Left ventricle myocardium inferior (tissue), 1 donor: ENCODE data around the gene PIEZO1. TPM values are rescaled to one million over a fixed set of nuclear protein-coding genes. Genes with fewer than 3 reads are reported as not detected.

Experiments used
- DNase-seq: peaks from one replicate; pipeline ENCODE4 v3.0.0-alpha.2; 2020
- H3K27ac ChIP-seq: fragments of 200-600 bp; replicated peaks from 2 replicates; pipeline ENCODE4 v1.8.0; 2021
- H3K27me3 ChIP-seq: fragments of 200-600 bp; 2 replicates; pipeline ENCODE4 v1.8.0; 2021; ENCODE audit warnings: low read depth
- H3K36me3 ChIP-seq: fragments of 200-600 bp; 2 replicates; pipeline ENCODE4 v1.8.0; 2021
- H3K4me1 ChIP-seq: fragments of 200-600 bp; 2 replicates; pipeline ENCODE4 v1.8.0; 2021
- H3K4me3 ChIP-seq: fragments of 200-600 bp; 2 replicates; pipeline ENCODE4 v1.8.0; 2021; ENCODE audit warnings: mild to moderate bottlenecking, moderate library complexity
- H3K9me3 ChIP-seq: fragments of 200-600 bp; replicated peaks from 2 replicates; pipeline ENCODE4 v1.8.0; 2021
- intact Hi-C: fragments of 100-400 bp; cut with micrococcal nuclease; formaldehyde crosslinking; loops from one replicate; pipeline ENCODE4 v1.11.0; 2022
- total RNA-seq: library from RNA; stranded (reverse); fragmentation: NEBNext Ultra II Directional; extraction: Animal tissue kit (Norgen Biotek cat#: 25700); gene quantifications from one replicate; pipeline ENCODE4 v1.2.1, GENCODE V29; 2021
- TF ChIP-seq, protein P1 (sequence below): fragments of 200-600 bp; IDR thresholded peaks from 2 replicates; pipeline ENCODE4 v1.8.0; 2021; ENCODE audit warnings: antibody characterized with exemption, mild to moderate bottlenecking, borderline replicate concordance
- donor health status: DM: no; HTN: yes; CAD: no; lungs with severe emphysema.

PIEZO1 gene
- total RNA-seq, 1 donor from 2014 or later, result 17.1 TPM

DNA sequence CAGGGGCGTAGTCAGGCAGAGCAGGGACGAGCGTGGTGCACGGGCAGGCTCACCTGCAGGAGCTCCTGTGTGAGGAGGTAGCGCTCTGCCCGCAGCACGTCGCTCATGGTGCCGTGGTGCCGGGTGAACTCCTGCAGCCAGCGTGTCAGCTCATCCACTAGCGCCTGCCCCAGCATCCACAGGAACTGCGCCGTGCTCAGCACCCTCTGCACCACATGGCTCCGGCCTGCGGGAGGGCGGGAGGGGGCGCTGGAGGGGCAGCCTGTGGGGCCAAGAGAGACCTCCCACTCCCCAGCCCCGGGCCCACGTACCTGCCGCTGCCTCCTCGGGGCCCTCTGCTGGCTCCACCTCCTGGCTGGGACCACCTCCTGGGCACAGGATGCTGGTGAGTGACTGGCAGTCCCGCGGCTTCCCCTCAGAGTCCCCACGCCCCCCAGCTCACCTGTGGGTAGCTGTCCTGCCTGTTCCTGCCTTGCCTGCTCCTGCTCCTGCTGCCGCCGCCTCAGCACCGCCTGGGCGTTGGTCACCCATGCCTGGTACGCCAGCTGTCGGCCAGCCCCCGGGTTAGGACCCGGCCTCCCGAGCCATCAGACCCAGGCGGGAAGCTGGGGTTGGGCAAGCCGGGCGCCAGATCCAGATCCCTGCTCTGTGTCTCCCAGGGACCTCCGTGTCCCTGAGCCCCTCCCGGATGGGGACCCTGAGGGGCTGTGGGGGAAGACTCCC, 62.1 kb downstream of the PIEZO1 start:
- peaks cover 14% of the 10 kb centered on the region for H3K4me1 ChIP-seq
- no peak overlapping the region for H3K27ac ChIP-seq
- H3K4me3 ChIP-seq, result no peak overlapping the region
- H3K9me3 ChIP-seq, result no peaks in the 10 kb centered on the region
- intact Hi-C loops, result no loop called here
- no peaks in the 10 kb centered on the region for H3K27me3 ChIP-seq
- peaks cover 92% of the 10 kb centered on the region for H3K36me3 ChIP-seq
- DNase-seq, result no peak
- TF ChIP-seq, protein P1, sequence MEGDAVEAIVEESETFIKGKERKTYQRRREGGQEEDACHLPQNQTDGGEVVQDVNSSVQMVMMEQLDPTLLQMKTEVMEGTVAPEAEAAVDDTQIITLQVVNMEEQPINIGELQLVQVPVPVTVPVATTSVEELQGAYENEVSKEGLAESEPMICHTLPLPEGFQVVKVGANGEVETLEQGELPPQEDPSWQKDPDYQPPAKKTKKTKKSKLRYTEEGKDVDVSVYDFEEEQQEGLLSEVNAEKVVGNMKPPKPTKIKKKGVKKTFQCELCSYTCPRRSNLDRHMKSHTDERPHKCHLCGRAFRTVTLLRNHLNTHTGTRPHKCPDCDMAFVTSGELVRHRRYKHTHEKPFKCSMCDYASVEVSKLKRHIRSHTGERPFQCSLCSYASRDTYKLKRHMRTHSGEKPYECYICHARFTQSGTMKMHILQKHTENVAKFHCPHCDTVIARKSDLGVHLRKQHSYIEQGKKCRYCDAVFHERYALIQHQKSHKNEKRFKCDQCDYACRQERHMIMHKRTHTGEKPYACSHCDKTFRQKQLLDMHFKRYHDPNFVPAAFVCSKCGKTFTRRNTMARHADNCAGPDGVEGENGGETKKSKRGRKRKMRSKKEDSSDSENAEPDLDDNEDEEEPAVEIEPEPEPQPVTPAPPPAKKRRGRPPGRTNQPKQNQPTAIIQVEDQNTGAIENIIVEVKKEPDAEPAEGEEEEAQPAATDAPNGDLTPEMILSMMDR, result no peak

DNA sequence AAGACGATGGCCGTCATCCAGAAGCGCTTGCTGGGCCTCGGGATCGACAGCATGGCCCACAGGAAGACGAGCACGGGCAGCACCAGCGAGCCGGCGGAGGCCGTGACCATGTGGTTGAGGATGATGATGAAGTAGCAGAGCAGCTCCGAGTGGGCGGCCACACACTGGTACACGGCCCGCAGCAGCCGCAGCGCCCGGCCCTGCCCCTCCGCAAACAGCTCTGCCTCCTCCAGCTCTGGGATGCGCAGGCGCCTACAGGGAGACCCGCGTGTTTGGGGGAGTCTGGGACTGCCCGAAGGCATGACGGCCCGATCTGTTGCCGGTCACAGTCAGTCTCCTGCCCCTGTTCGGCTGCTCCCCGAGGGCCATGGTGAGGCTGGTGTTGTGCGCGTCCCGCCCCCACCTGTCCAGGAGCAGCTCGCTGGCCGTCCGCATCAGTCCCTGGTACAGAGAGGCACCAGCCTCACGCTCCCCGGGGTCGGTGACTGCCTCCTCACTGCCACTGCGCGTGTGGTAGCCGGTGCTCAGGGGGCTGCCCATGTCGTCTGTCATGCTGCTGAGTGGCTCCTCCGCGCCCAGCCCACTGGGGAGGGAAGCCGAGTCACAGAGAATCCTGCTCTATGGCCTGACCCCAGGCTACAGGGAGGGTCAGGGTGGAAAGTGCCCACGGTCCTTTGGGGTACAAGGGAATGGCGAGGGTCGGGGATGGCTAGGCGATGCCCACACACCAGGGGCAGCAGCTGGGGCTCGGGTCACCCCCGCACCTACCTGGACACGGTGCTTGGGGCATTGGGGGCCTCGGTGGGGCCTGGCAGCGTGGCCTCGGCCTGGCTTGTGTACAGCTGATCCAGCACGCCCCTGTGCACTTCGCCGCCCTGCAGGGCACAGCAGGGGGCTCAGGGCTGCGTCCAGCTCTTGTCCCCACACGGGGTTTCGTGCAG, 62.9 kb downstream of the PIEZO1 start:
- H3K4me3 ChIP-seq, result no peak overlapping the region
- H3K27me3 ChIP-seq, result no peaks in the 10 kb centered on the region
- intact Hi-C loops, result no loop called here
- peaks cover 97% of the 10 kb centered on the region for H3K36me3 ChIP-seq
- no peaks in the 10 kb centered on the region for H3K9me3 ChIP-seq
- DNase-seq, result no peak
- no peak overlapping the region for H3K27ac ChIP-seq
- H3K4me1 ChIP-seq, result peaks cover 9% of the 10 kb centered on the region
- TF ChIP-seq, protein P1, result no peak

DNA sequence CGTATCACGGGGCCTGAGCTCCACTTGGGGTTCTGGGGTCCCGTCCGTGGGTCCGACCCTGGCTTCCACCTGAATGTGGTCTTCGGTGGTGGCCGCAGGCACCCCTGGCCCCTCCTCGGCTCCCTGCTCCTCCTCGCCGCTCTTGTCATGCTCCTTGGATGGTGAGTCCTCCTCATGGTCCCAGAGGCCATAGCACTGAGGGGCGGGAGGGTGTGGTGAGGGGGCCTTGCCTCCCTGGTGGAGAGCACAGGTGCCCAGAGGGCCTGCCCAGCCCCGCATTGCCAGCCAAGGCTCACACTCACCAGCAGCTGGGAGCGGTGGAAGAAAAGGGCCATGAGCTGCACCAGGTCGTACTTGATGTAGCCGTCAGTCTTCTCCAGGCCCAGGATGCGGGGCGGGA, 63.8 kb downstream of the PIEZO1 start:
- intact Hi-C loops, result no loop called here
- H3K4me1 ChIP-seq, result peaks cover 9% of the 10 kb centered on the region
- no peak overlapping the region for H3K27ac ChIP-seq
- no peaks in the 10 kb centered on the region for H3K27me3 ChIP-seq
- no peaks in the 10 kb centered on the region for H3K9me3 ChIP-seq
- TF ChIP-seq, protein P1, result no peak
- H3K36me3 ChIP-seq, result peaks cover 97% of the 10 kb centered on the region
- H3K4me3 ChIP-seq, result no peak overlapping the region
- no peak for DNase-seq

DNA sequence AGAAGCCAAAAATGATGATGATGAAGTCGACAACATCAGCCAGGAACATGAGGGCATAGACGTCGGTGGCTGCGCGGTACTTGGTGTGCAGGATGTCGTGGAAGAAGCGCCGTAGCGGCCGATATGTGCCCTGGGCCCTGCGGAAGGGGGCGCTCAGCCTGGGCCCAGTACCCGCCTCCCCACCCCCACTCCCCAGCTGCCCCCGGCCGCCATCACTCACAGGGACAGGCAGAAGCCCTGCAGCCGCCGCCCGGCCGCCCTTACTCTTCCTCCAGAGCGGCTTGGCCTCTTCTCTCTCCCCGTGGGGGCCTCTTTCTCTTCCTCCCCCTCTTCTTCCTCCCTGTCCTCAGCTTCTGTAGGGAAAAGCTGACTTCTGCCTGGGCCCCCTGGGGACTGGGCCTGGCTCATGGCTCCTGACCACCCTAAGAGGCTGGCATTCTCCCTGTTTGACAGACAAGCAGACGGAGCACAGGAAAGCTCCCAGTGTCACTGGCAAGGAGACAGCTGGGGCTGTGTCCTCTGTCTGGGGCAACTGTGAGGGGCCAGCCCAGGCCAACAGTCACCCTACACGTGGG, 64.5 kb downstream of the PIEZO1 start:
- DNase-seq, result no peak
- H3K36me3 ChIP-seq, result peaks cover 98% of the 10 kb centered on the region
- peaks cover 9% of the 10 kb centered on the region for H3K4me1 ChIP-seq
- no peaks in the 10 kb centered on the region for H3K27me3 ChIP-seq
- intact Hi-C loops, result no loop called here
- TF ChIP-seq, protein P1, result no peak
- H3K27ac ChIP-seq, result no peak overlapping the region
- no peak overlapping the region for H3K4me3 ChIP-seq
- H3K9me3 ChIP-seq, result no peaks in the 10 kb centered on the region

DNA sequence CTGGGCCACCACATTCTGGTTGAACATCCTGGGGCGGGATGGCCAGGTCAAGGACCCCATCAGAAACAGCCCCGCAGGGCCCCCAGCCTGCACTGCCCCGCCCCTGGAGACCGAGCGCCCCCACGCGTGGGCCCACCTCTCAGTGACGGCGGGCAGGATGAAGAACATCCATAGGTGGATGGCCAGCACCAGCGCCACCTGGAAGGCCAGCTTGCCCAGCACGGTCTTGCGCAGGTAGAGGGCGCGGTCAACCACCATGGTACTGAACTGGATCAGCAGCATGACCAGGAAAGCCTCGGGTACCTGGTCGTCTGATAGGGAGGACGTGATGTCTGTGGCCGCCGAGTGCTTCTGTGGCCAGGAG, 65.1 kb downstream of the PIEZO1 start:
- Histone ChIP-seq H3K4me3 (no peak overlapping the region), H3K27me3 (no peaks in the 10 kb centered on the region), H3K9me3 (no peaks in the 10 kb centered on the region), H3K27ac (no peak overlapping the region), H3K36me3 (peaks cover 98% of the 10 kb centered on the region), H3K4me1 (peaks cover 9% of the 10 kb centered on the region)
- intact Hi-C loops, result no loop called here
- TF ChIP-seq, protein P1, result no peak
- no peak for DNase-seq
